Thyroid gland (tissue), 4 donors: ENCODE data around the gene TM2D3. TPM values are rescaled to one million over a fixed set of nuclear protein-coding genes. Genes with fewer than 3 reads are reported as not detected.

Experiments used
- DNase-seq, 2 donors: peaks; one replicate each; pipeline ENCODE4 v3.0.0-alpha.2; 2019
- H3K27ac ChIP-seq, 3 donors: fragments of 200-600 bp; sonication (generic); 1 replicate in 2 of 3; 2 replicates in 1 of 3; pipeline ENCODE4 v1.5.1; 2016 to 2019; ENCODE audit warnings: mild to moderate bottlenecking in 1 of 3, moderate library complexity in 1 of 3
- H3K27me3 ChIP-seq: fragments of 200-600 bp; sonication (generic); one replicate; pipeline ENCODE4 v1.5.1; 2019
- H3K36me3 ChIP-seq, 2 donors: fragments of 200-600 bp; sonication (generic); one replicate each; pipeline ENCODE4 v1.5.1; 2016 to 2019
- H3K4me1 ChIP-seq, 2 donors: fragments of 200-600 bp; sonication (generic); one replicate each; pipeline ENCODE4 v1.5.1; 2017 to 2019
- H3K4me3 ChIP-seq, 3 donors: fragments of 200-600 bp; sonication (generic); replicated peaks in 1 of 3; 1 replicate in 2 of 3; 2 replicates in 1 of 3; pipeline ENCODE4 v1.5.1; 2016; ENCODE audit warnings: mild to moderate bottlenecking in 1 of 3
- H3K9me3 ChIP-seq: fragments of 200-600 bp; sonication (generic); one replicate; pipeline ENCODE4 v1.5.1; 2017
- POLR2A ChIP-seq, 2 donors: fragments of 450-650 bp; IDR thresholded peaks; one replicate each; pipeline ENCODE4 v1.6.1; 2017; ENCODE audit warnings: antibody characterized with exemption in 2 of 2, mild to moderate bottlenecking in 2 of 2, moderate library complexity in 1 of 2
- WGBS, 2 donors: methylation state at CpG; one replicate each; pipeline ENCODE4 v1.1.5; 2017; 5-methylcytosine and 5-hydroxymethylcytosine counted together
- intact Hi-C: fragments of 100-400 bp; cut with DNase I; formaldehyde crosslinking; loops from one replicate; pipeline ENCODE4 v1.15.1; 2023
- total RNA-seq, 4 donors: library from RNA; depleted of rRNA; stranded (reverse); fragments of >200 nt; gene quantifications; one replicate each; pipeline ENCODE4 v1.2.3, GENCODE V29; 2016
- TF ChIP-seq, protein P1 (sequence below), 6 experiments: fragments of 200-600 bp in 3 of 6; fragments of 450-650 bp in 3 of 6; sonication (generic) in 3 of 6; IDR thresholded peaks; one replicate each; pipeline ENCODE4 v1.5.1; 2016 to 2019; ENCODE audit warnings: antibody characterized with exemption in 6 of 6, mild to moderate bottlenecking in 2 of 6, inconsistent platforms in 1 of 6, moderate library complexity in 1 of 6

Gene TM2D3
- total RNA-seq, 4 donors from 2014 or later, result 54.8 to 92.5 (median 71.5) TPM

DNA sequence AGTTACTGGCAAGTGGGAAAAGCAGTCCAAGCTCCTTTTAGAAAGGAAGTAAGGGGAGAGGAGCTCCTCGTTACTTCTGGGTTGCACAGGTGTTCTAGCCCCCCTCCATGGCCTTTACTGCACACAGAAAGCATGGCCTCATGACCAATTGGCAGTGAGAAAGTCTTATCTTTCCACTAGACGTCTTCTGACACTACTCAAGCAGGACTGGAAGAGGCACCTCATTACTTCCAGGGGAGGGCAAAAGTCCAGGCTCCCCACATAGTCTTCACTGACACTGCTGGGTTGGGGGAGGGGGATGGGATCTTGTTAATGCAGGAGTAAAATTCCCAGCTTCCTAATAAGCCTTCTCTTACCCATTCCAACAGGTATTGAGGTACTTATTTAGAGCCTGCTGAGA lies 27.6 kb upstream of the TM2D3 start:
- intact Hi-C loops, result no loop called here
- no peak for DNase-seq
- Histone ChIP-seq H3K36me3 (peaks cover 7 to 16% of the 10 kb centered on the region in 2 donors), H3K4me3 (no peak overlapping the region), H3K4me1 (no peaks in the 10 kb centered on the region), H3K27ac (no peak overlapping the region), H3K9me3 (no peaks in the 10 kb centered on the region), H3K27me3 (no peaks in the 10 kb centered on the region)
- 76 to 84% methylated on average over 2 of the region's 2 CpGs for WGBS, 2 donors
- TF ChIP-seq, protein P1, sequence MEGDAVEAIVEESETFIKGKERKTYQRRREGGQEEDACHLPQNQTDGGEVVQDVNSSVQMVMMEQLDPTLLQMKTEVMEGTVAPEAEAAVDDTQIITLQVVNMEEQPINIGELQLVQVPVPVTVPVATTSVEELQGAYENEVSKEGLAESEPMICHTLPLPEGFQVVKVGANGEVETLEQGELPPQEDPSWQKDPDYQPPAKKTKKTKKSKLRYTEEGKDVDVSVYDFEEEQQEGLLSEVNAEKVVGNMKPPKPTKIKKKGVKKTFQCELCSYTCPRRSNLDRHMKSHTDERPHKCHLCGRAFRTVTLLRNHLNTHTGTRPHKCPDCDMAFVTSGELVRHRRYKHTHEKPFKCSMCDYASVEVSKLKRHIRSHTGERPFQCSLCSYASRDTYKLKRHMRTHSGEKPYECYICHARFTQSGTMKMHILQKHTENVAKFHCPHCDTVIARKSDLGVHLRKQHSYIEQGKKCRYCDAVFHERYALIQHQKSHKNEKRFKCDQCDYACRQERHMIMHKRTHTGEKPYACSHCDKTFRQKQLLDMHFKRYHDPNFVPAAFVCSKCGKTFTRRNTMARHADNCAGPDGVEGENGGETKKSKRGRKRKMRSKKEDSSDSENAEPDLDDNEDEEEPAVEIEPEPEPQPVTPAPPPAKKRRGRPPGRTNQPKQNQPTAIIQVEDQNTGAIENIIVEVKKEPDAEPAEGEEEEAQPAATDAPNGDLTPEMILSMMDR (IDR thresholded peaks at IDR 0.05), result no peak
- no peak for TF ChIP-seq POLR2A (IDR thresholded peaks at IDR 0.05)

DNA sequence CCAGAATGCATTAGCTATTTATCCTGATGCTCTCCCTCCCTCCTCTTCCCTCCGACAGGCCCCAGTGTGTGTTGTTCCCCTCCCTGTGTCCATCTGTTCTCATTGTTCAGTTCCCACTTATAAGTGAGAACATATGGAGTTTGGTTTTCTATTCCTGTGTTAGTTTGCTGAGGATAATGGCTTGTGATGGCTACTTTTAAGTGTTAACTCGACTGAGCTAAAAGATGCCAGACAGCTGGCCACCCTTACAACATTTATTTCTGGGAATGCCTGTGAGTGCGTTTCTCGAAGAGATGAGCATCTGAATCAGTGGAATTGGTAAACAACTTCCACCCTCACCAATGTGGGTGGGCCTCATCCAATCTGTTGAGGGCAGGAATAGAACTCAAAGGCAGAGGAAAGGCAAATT lies 24.7 kb upstream of the TM2D3 start:
- DNase-seq, result no peak
- WGBS, 2 donors, result 90 to 95% methylated on average over 4 of the region's 4 CpGs
- Histone ChIP-seq H3K27ac (no peak overlapping the region), H3K27me3 (no peaks in the 10 kb centered on the region), H3K4me3 (no peak overlapping the region), H3K9me3 (no peaks in the 10 kb centered on the region), H3K4me1 (no peaks in the 10 kb centered on the region), H3K36me3 (peaks cover 19 to 22% of the 10 kb centered on the region in 2 donors)
- TF ChIP-seq POLR2A (IDR thresholded peaks at IDR 0.05), result no peak
- TF ChIP-seq, protein P1 (IDR thresholded peaks at IDR 0.05), result no peak
- intact Hi-C loops, result no loop called here

DNA sequence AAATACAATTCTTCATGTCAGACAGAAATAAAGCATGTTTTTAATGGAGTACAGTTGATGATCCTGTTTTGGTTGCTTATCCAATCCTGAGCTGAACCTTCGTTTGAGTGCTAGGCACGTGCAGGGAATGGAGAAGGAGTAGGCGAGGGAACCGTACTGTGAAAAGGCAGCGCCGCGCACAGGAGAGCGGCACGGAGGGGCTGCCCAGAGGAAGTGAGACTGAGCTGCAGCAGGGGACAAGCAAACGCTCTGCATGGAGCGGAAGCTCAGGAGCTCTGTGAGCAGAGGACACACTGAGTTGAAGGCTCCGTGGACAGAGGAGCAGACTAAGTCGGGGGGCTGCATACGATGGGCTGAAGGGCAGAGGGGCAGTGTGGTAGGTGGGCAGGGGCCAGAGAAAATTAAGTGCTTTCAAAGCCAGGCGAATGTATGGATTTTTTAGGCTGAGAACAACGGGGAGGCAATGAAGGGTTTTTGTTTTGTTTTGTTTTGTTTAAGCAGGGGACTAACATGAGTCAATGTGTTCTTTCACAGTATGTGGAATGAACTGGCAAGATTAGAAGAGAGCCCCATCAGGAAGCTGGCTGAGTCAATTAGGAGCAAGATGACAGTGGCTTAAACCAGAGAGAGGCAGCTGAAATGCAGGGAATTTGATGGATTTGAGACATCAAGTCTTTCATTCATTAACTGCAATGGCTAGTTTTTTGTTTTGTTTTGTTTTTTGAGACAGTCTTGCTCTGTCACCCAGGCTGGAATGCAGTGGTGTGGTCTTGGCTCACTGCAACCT lies 23.8 kb upstream of the TM2D3 start:
- no peak for TF ChIP-seq POLR2A (IDR thresholded peaks at IDR 0.05)
- TF ChIP-seq, protein P1 (IDR thresholded peaks at IDR 0.05), result no peak
- H3K27ac ChIP-seq, result no peak overlapping the region
- no peaks in the 10 kb centered on the region for H3K9me3 ChIP-seq
- H3K36me3 ChIP-seq, result peaks cover 19 to 25% of the 10 kb centered on the region in 2 donors
- no peaks in the 10 kb centered on the region for H3K4me1 ChIP-seq
- no peaks in the 10 kb centered on the region for H3K27me3 ChIP-seq
- H3K4me3 ChIP-seq, result no peak overlapping the region
- 84 to 86% methylated on average over 16 of the region's 16 CpGs for WGBS, 2 donors
- intact Hi-C loops, result no loop called here
- no peak for DNase-seq

DNA sequence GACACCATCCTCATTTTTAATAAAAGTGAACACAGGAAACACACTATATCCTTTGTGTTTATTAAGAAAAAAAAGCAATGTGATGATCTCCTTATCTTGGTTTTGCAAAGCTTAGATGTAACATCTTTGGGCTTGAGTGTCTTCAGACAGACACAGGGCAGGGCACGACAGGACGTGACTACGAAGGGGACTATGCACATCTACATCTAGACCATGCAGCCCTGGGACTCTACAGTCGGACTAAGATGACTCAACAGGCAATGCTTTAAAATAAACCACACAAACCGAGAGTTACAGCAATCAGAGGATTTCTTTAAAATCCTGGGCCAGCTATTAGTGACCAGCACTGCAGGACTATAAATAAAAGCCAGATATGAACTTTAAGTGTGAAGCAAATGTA lies 22.8 kb upstream of the TM2D3 start:
- 90 to 93% methylated on average over 5 of the region's 5 CpGs for WGBS, 2 donors
- Histone ChIP-seq H3K27me3 (no peaks in the 10 kb centered on the region), H3K36me3 (peaks cover 19 to 31% of the 10 kb centered on the region in 2 donors), H3K4me3 (no peak overlapping the region), H3K27ac (no peak overlapping the region), H3K9me3 (no peaks in the 10 kb centered on the region), H3K4me1 (no peaks in the 10 kb centered on the region)
- intact Hi-C loops, result no loop called here
- DNase-seq, result no peak
- no peak for TF ChIP-seq POLR2A (IDR thresholded peaks at IDR 0.05)
- TF ChIP-seq, protein P1 (IDR thresholded peaks at IDR 0.05), result no peak

DNA sequence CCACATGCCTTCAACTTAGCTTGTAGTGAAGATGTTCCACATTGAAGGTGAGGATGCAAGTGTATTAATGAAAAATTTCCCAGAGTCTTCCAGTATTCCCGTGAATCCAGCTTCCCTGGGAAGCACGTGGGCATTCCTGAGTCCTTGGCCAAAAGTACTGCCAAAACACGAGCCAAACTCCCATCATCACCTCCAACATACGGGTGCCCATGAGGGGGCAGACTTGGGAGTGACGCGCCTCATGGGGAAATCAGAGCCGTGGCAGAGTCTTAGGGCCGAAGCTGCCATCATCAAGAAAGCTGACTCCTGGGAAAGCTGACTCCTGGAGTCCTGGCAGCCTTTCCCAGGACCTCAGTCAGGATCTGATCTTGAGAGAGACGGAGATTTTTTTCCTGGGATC lies 20.1 kb upstream of the TM2D3 start:
- no peak for TF ChIP-seq POLR2A (IDR thresholded peaks at IDR 0.05)
- TF ChIP-seq, protein P1 (IDR thresholded peaks at IDR 0.05), result no peak
- 87 to 90% methylated on average over 9 of the region's 9 CpGs for WGBS, 2 donors
- DNase-seq, result no peak
- H3K4me1 ChIP-seq, result no peaks in the 10 kb centered on the region
- no peaks in the 10 kb centered on the region for H3K27me3 ChIP-seq
- H3K27ac ChIP-seq, result no peak overlapping the region
- H3K36me3 ChIP-seq, result peaks cover 19 to 31% of the 10 kb centered on the region in 2 donors
- H3K9me3 ChIP-seq, result no peaks in the 10 kb centered on the region
- intact Hi-C loops, result no loop called here
- H3K4me3 ChIP-seq, result no peak overlapping the region
